ENCODE measurements around the gene COP1. TPM values are rescaled to one million over a fixed set of nuclear protein-coding genes. Genes with fewer than 3 reads are reported as not detected.

The COP1 gene
- total RNA-seq, 1 experiment from 2014 or later, result 36.0 TPM

- ChIA-PET POLR2A (no interaction called here), CTCF (no interaction called here)
- Mint-ChIP-seq H3K4me1 (no peaks in the 10 kb centered on the region), H3K36me3 (peaks cover 5% of the 10 kb centered on the region; the same call in 1 of the 2 replicates), H3K27ac (no peak overlapping the region), H3K27me3 (ENCODE audit: low read depth) (no peaks in the 10 kb centered on the region), H3K9me3 (no peaks in the 10 kb centered on the region), H3K4me3 (no peak overlapping the region)
- no peak for DNase-seq (ENCODE audit: low spot score)
- no peak for ATAC-seq
- TF ChIP-seq ETV6 (CRISPR knock-in tag; IDR thresholded peaks at IDR 0.05) (no peak), ERG (CRISPR knock-in tag; IDR thresholded peaks at IDR 0.05) (no peak), ZBTB21 (CRISPR knock-in tag; IDR thresholded peaks at IDR 0.05; ENCODE audit: borderline replicate concordance) (no peak), USF2 (CRISPR knock-in tag; IDR thresholded peaks at IDR 0.05) (no peak), AR (CRISPR knock-in tag; IDR thresholded peaks at IDR 0.05) (no peak), SMAD4 (CRISPR knock-in tag; IDR thresholded peaks at IDR 0.05) (no peak), ZNF263 (CRISPR knock-in tag; IDR thresholded peaks at IDR 0.05; ENCODE audit: low read depth) (no peak), STAT6 (CRISPR knock-in tag; conservative IDR thresholded peaks at IDR 0.05; ENCODE audit: low read depth) (no peak), MLX (CRISPR knock-in tag; IDR thresholded peaks at IDR 0.05) (no peak), CTCF (IDR thresholded peaks at IDR 0.05) (no peak)
- TF ChIP-seq, protein P1, sequence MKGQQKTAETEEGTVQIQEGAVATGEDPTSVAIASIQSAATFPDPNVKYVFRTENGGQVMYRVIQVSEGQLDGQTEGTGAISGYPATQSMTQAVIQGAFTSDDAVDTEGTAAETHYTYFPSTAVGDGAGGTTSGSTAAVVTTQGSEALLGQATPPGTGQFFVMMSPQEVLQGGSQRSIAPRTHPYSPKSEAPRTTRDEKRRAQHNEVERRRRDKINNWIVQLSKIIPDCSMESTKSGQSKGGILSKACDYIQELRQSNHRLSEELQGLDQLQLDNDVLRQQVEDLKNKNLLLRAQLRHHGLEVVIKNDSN (CRISPR knock-in tag; IDR thresholded peaks at IDR 0.05), result no peak
- TF ChIP-seq, protein P2, sequence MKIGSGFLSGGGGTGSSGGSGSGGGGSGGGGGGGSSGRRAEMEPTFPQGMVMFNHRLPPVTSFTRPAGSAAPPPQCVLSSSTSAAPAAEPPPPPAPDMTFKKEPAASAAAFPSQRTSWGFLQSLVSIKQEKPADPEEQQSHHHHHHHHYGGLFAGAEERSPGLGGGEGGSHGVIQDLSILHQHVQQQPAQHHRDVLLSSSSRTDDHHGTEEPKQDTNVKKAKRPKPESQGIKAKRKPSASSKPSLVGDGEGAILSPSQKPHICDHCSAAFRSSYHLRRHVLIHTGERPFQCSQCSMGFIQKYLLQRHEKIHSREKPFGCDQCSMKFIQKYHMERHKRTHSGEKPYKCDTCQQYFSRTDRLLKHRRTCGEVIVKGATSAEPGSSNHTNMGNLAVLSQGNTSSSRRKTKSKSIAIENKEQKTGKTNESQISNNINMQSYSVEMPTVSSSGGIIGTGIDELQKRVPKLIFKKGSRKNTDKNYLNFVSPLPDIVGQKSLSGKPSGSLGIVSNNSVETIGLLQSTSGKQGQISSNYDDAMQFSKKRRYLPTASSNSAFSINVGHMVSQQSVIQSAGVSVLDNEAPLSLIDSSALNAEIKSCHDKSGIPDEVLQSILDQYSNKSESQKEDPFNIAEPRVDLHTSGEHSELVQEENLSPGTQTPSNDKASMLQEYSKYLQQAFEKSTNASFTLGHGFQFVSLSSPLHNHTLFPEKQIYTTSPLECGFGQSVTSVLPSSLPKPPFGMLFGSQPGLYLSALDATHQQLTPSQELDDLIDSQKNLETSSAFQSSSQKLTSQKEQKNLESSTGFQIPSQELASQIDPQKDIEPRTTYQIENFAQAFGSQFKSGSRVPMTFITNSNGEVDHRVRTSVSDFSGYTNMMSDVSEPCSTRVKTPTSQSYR (CRISPR knock-in tag; IDR thresholded peaks at IDR 0.05), result no peak
- TF ChIP-seq, protein P3, sequence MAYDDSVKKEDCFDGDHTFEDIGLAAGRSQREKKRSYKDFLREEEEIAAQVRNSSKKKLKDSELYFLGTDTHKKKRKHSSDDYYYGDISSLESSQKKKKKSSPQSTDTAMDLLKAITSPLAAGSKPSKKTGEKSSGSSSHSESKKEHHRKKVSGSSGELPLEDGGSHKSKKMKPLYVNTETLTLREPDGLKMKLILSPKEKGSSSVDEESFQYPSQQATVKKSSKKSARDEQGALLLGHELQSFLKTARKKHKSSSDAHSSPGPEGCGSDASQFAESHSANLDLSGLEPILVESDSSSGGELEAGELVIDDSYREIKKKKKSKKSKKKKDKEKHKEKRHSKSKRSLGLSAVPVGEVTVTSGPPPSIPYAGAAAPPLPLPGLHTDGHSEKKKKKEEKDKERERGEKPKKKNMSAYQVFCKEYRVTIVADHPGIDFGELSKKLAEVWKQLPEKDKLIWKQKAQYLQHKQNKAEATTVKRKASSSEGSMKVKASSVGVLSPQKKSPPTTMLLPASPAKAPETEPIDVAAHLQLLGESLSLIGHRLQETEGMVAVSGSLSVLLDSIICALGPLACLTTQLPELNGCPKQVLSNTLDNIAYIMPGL (CRISPR knock-in tag; IDR thresholded peaks at IDR 0.05), result no peak
- TF ChIP-seq, protein P4, sequence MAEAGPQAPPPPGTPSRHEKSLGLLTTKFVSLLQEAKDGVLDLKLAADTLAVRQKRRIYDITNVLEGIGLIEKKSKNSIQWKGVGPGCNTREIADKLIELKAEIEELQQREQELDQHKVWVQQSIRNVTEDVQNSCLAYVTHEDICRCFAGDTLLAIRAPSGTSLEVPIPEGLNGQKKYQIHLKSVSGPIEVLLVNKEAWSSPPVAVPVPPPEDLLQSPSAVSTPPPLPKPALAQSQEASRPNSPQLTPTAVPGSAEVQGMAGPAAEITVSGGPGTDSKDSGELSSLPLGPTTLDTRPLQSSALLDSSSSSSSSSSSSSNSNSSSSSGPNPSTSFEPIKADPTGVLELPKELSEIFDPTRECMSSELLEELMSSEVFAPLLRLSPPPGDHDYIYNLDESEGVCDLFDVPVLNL (CRISPR knock-in tag; IDR thresholded peaks at IDR 0.05; ENCODE audit: borderline replicate concordance, low read depth), result no peak
These were observed 177.5 kb downstream of the COP1 start for GRCh38 chr1:176029609-176030008.
